GM19463 (cell line): ENCODE measurements around the gene PTPRJ.
"Not testable (repeated sequence)": the region's sequence is repeated elsewhere in the genome, so short reads cannot be mapped to it uniquely, and the experiment has no call there.

Experiments used
- ATAC-seq: cut with Tn5 transposase; IDR thresholded peaks from one replicate; pipeline ENCODE4 v1.9.1; 2021; ENCODE audit warnings: mild to moderate bottlenecking, moderate library complexity; ENCODE audit not compliant: unreplicated experiment

PTPRJ gene

DNA sequence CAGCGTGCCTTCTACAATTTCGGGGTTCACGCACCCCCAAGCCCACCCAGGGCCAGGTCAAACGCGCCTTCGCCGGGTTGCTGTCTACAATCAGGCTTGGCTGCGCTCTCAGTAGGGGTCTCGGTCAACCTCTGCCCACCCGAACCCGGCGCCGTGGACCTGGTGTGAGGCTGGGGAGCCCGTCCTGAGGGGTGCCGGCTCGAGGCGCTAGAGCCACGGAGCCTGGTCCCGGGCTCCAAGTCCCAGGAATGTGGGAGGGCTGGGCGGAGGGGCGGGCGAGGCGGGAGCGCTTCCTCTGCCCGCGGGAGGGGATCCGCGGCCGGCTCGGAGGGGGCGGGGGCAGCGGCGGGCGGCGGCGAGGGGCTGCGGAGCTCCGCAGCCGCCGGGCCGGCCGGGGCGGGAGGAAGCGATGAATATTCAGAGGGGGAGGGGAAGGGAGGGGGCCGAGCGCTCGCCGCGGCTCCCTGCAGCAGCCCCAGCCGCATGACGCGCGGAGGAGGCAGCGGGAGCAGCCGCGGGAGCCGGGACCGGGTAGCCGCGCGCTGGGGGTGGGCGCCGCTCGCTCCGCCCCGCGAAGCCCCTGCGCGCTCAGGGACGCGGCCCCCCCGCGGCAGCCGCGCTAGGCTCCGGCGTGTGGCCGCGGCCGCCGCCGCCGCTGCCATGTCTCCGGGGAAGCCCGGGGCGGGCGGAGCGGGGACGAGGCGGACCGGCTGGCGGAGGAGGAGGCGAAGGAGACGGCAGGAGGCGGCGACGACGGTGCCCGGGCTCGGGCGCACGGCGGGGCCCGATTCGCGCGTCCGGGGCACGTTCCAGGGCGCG lies at the start of gene PTPRJ:
PTPRJ (plus strand) TSS at position 472 of the 819 bp plus-strand sequence. CDS start 354 bp downstream, outside the sequence.
- peak; percentile 50 for ATAC-seq

DNA sequence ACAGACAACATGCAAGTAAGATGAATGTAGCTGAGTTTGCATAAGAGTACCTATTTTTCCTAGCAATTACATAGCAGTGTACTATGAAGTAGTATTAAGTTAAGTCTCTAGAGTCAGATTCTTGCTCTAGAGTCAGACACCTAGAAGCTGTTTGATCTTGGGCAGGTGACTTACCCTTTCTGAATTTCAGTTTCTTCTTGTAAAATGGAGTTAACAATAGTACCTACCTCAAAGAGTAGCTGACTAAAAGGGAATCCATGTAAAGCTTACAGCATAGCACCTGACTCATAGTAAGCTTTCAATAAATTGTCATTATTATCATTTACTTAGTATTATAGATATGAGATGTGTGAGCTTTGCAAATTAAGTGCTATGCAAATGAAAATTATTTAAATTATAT lies 47.8 kb upstream of the PTPRJ start:
- no peak for ATAC-seq

DNA sequence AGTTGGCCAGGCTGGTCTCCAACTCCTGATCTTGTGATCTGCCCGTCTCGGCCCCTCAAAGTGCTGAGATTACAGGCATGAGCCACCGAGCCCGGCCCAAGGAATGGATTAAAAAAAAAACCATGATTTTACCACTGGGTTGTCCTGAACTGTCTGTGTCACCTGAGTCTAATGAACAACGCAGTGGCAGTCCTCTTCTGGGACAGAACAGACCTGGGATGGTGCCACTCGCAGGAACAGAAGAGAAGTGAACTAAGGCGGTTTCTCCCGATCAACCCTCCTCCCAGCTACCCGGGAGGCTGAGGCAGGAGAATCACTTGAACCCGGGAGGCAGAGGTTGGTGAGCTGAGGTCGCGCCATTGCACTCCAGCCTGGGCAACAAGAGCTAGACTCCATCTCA lies 46.6 kb upstream of the PTPRJ start:
- not testable (repeated sequence) for ATAC-seq

DNA sequence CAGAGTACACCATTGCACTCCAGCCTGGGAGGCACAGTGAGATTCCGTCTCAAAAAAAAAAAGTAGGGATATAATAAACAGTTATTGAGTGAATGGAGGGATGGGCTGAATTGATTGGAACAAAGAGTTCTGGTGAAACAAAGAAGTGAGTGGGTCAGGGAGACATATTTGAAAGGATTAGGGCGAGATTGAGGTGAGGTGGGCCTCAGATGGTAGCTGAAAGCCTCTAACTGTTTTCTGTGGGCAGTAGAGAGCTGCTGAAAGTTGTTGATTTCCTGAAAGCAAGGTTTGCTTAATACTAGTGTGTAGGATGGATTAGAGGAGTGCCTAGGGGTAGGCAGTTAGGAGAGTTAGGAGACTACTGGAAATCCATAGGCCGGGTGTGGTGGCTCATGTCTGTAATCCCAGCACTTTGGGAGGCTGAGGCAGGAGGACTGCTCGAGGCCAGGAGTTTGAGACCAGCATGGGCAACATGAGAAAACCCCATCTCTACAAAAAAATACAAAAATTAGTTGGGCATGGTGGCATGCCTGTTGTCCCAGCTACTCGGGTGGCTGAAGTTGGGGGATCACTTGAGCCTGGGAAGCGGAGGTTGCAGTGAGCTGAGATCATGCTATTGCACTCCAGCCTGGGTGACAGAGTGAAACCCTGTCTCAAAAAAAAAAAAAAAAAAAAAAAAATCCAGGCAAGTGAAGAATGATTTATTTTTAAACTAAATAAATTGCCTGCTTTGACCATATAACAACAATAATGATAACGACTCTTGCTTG lies 41.4 kb upstream of the PTPRJ start:
- ATAC-seq = no peak

DNA sequence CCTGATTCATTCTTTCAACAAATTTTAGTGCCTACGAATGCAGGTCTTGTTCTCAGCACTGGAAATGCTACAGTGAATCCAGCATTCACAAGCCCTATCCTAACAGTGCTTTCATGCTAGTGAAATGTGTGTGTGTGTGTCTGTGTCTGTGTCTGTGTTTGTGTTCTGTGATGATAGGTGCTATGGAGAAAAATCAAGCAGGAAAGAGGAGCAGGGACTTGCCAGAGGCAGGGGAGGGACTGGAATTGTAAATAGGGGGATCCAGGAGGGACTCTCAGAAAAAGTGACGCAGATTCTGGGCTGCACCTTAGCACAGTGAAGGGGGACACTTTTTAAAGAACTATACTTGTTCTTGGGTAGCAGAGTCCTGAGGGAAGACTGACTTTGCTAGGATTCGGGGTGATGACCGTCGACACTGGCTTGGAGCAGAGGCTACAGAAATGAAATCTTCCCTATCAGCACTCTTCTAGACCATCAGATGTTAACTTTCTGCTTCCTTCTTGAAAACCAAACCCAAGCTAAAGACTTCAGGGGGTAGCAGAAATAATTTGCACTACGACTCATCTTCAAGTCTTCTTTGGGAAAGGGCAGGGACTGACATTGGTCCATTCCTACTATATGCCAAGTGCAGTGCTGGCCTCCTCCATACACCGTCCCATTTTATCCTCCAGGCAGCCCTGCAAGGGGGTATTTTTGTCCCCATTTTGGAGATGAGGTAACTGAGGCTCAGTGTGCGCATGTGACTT lies 39.3 kb upstream of the PTPRJ start:
- no peak for ATAC-seq

DNA sequence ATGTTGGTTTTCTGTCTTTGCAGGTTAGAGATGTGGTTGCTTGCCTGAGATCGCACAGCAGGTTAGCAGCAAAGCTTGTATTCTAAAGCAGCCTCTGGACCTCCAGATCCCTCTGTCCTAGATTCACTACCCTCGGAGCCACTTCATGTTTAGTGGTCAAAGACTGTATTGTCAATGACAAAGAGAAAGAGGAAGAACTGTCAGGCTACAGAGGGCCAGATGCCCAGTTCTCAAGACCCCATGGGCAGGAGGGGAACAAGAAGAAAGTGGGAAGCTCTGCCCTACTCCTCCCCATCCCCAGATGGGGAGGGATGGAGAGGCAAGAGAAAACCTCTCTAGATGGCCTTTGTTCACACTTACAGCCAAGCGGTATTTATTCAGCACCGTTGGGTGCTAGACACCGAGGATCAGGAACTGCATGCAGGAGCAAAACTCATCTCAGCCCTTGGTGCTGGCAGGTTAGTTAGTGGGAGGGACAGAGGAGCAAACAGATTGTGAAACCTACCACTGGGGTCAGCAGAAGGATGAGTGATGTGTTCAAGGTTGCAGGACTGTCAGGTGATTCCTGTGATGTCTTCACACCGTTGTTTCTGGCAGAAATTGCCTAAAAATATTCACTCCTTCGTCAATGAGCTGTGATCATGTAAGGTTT lies 38.3 kb upstream of the PTPRJ start:
- no peak for ATAC-seq

DNA sequence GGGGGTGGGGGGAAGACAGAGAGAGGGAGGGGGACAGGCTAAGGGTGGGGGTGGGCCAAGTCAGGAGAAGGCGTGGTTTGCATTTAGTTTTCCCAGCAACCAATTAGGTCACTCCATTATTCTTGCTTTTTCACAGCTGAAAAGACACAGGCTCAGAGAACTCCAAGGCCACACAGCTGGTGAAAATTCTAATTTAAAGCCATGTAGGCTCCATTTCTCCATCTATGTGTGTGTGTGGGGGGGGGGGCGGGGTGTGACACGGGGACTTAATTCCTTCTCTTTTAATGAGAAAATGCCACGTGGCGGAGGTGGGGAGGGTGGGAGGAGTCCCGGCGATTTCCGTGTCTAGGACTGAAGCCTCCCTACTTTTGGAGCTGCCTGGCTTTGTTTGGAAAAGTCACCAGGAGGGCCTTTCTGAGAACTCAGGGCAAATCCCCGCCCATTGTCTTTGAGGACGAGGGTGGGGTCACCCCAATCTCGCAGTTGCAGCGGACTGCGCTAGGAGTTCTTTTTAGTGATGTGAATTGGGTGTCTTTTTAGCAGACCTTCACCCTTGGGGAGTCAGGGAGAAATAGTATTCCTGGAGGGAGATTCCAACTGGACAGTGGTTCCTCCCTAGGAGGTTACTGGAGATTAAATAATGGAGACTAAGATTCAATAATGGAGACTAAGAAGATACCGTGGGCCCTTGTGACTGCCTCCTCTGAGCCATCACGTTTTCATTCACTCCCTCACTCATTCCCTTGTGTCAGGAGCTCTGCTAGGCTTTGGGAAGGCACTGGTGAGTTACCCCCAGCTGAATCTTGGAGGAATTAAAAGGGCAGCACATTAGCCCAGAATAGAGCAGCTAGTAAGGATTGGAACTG lies 36.4 kb upstream of the PTPRJ start:
- no peak for ATAC-seq

DNA sequence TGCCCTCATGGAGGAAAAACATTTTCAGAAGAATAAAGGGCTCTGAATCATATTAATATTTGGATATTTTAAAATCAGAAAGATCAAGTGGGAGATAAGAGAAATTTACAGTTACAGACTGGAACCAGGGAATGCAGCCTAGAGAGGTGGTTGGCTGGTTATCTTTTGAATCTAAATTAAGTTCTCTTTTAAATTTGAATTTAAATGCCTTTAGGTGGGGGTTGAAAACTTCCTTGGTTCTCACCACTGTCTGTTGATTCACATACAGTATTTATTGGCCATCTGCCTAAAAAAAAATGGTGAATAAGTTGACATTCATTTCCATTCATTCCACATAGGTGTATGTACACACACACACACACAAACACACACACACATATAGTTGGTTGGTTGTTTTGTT lies 35.7 kb upstream of the PTPRJ start:
- no peak for ATAC-seq

DNA sequence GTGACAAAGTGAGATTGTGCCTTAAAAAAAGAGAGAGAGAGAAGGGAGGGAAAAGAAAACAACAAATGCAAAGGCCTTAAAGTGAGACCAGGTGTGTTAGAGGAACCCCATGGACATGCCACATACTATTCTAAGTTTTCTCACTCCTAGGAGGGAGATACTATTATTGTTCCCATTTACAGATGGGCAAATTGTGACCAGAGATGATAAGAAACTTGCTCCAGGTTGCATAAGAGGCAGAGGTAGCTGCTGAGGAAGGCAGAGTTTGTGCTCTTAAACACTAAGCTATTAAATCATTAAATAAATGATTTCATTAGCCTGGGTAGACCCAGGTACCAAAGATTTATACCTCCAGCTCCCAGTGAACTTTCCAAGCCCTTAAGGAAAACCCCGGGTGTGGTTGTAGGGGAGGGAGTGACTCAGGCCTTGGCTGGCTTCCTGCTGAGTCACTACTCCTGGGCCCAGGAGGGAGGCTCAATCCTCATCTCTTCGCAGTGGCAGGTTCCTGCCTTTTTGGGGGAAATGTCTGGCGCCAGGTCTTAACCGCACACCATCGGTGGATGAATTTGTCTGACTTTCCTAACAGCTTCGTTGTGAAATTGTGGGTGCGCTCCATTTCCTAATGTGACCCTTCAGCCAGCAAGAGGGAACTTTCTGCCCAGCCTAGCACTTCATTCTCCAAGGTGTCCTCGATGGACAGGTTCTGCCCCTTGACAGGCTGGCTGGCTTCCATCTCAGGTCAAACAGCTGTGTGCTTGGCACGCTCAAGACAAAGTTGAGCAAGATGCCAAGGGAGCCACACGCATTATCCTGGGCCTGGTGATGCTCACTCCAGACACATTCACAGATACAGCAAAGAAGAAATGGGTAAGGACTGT lies 33.4 kb upstream of the PTPRJ start:
- peak; percentile 42 for ATAC-seq

DNA sequence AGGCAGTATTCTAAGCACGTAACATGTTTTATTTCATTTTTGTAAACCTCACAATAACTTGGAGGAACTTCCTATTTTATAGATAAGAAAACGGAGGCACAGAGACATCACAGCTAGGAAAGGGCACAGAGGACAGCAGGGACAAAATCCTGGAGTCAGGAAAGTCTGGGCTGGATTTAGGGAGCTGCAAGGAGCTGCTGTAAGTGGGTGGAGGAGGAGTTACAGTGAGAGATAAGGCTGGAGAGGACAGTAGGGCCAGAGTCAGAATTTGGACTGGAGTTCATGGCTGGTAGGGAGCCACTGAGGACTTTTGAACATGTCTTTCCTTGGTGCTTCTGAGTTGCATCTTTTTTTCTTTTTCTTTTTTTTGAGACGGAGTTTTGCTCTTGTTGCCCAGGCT lies 32.2 kb upstream of the PTPRJ start:
- ATAC-seq = no peak

DNA sequence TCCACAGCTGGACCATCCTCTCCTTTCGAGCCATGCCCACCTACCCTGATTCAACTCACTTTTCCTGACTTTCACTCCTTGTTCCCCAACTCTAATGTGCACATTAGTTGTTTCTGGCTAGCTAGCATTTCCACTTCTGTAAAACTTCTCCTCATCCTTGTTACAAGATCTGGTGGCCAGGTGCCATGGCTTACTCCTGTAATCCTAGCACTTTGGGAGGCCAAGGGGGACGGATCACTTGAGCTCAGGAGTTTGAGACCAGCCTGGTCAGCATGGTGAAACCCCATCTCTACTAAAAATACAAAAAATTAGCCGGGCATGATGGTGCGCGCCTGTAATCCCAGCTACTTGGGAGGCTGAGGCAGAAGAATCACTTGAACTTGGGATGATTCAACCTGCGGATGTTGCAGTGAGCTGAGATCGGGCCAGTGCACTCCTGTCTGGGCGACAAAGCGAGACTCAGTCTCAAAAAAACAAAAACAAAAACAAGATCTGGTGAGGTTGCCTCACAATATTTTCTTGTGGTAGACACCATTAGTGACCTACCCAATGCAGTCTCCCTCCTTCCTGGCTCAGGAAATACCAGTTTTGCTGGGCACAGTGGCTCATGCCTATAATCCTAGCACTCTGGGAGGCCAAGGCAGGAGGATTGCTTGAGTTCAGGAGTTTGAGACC lies 31.2 kb upstream of the PTPRJ start:
- not testable (repeated sequence) for ATAC-seq

DNA sequence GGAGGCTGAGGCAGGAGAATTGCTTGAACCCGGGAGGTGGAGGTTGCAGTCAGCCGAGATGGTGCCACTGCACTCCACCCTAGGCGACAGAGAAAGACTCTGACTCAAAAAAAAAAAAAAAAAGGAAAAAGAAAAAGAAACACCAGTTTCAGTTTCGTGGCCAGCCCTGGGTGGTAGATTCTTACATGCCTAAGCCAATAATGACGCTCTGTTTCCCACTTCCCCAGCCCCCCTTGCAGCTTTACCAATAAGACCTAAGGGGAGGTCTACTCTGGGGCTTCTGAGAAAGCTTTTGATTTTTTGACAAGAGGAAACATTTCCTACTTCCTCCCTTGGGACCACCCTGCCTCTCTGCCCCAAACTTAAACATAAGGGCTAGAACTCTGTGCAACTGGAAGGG lies 30.0 kb upstream of the PTPRJ start:
- peak; percentile 68 for ATAC-seq

DNA sequence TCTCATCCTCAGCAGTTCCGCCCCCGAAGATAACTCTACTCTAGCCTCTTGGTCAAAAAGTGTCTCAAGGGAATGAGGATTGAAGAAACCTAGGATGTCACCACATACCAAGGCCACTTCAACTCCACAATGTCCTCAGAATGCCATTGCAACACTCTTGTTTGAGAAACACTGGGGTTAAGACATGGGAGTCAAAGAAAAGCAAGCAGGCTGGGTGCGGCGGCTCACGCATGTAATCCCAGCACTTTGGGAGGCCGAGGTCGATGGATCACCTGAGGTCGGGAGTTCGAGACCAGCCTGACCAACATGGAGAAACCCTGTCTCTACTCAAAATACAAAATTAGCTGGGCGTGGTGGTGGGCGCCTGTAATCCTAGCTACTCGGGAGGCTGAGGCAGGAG lies 28.9 kb upstream of the PTPRJ start:
- ATAC-seq = not testable (repeated sequence)

DNA sequence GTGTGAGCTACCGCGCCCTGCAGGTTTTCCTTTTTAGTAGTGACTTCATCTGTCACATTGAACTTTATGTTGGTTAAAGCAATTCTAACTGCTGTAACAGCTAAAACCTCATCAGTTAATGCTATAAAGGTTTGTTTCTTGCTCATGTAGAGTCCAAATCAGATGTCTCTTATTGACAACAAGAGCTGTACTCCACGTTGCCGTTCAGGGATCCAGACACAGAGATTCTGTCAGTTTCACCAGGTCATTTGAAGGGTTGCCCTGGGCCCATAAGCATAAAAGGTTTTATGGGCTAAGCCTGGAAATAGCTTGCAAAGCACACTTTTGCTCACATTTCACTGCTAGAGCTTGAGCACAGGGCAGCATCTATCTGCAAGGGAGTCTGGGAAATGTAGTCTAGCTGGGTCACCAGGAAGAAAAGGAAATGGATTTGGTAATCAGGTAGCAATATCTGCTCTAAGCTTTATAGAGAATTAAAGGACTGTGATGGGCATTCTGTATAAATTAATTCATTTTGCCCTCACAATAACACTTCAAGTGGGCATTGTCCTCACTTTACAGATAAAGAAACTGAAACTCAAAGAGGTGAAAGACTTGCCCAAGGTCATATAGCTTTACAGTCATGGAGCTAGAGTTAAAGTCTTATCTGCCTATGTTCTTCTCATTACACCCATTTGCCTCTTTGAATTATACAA lies 25.2 kb upstream of the PTPRJ start:
- no peak for ATAC-seq

DNA sequence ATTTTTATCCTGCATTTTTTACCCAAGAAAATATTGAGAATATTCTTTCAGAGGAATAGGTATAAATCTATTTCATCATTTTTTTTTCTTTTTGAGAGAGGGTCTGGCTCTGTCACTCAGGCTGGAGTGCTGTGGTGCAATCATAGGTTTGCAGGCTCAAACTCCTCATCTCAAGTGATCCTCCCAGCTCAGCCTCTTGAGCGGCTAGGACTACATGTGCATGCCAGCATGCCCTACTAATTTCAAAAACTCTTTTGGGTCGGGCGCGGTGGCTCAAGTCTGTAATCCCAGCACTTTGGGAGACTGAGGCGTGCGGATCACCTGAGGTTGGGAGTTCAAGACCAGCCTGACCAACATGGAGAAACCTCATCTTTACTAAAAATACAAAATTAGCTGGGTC lies 20.3 kb upstream of the PTPRJ start:
- no peak for ATAC-seq

DNA sequence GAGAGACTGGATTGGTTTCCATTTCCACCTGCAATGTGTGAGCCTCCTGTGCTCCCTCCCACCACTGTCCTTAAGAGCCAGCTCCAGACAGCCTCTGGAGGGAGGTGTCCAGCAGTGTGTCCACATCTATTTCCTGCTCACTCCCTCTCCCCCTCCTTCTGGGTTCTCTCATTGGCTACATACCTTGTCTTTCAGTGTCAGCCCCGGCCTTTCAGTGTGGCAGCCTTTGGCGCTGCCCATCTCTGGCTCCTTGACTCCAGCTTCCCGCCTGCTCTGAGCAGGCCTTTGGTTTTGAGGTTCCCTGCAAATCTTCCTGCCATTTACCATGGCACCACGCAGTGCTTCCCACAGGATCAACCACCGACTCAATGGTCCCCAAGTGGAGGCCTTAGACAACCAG lies 19.0 kb upstream of the PTPRJ start:
- ATAC-seq = no peak

DNA sequence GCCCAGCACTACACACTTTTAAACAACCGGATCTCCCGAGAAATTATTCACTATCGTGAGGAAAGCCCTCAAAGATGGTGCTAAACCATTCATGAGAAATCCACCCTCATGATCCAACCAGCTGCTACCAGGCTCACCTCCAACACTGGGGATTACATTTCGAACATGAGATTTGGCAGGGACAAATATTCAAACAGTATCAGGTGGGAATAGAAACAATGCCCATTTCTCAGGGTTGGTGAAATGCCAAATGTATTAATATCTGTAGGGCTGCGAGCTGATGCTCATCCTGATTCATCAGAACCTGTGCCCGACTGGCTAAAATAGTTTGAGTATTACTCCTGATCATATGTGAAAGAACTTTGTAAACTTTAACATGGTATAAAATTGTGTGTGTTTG lies 15.8 kb upstream of the PTPRJ start:
- ATAC-seq = no peak
